Liver (tissue), 3 donors: ENCODE measurements around the gene SAMD5.

Source experiments
- CTCF ChIP-seq: fragments of 150-350 bp; IDR thresholded peaks from 2 replicates; pipeline ENCODE4 v1.5.1; 2017; ENCODE audit warnings: improper control_type of control experiment, low read depth, low read length; ENCODE audit not compliant: missing input control
- EGR1 ChIP-seq, 2 donors: IDR thresholded peaks; 2 replicates each; pipeline ENCODE4 v1.6.1; 2016 to 2018; ENCODE audit warnings: antibody characterized with exemption in 2 of 2, low read depth in 2 of 2
- FOXA1 ChIP-seq: IDR thresholded peaks from 2 replicates; pipeline ENCODE4 v1.6.1; 2016; ENCODE audit warnings: antibody characterized with exemption
- HNF4G ChIP-seq: IDR thresholded peaks from 2 replicates; pipeline ENCODE4 v1.6.1; 2016; ENCODE audit warnings: antibody characterized with exemption
- MAX ChIP-seq: IDR thresholded peaks from 2 replicates; pipeline ENCODE4 v1.6.1; 2016; ENCODE audit warnings: antibody characterized with exemption
- RAD21 ChIP-seq, 2 donors: IDR thresholded peaks; 2 replicates each; pipeline ENCODE4 v1.6.1; 2016; ENCODE audit warnings: antibody characterized with exemption in 2 of 2, mild to moderate bottlenecking in 2 of 2
- RXRA ChIP-seq, 2 donors: IDR thresholded peaks; 2 replicates each; pipeline ENCODE4 v1.6.1; 2017 to 2018; ENCODE audit warnings: antibody characterized with exemption in 2 of 2, mild to moderate bottlenecking in 1 of 2
- SP1 ChIP-seq: IDR thresholded peaks from 2 replicates; pipeline ENCODE4 v1.6.1; 2018; ENCODE audit warnings: antibody characterized with exemption, mild to moderate bottlenecking
- TAF1 ChIP-seq: conservative IDR thresholded peaks from 2 replicates; pipeline ENCODE4 v1.6.1; 2016; ENCODE audit warnings: antibody characterized with exemption, mild to moderate bottlenecking
- ZBTB33 ChIP-seq: IDR thresholded peaks from 2 replicates; pipeline ENCODE4 v1.6.1; 2016; ENCODE audit warnings: antibody characterized with exemption
- donor health status: healthy.
- donor health status: healthy.

DNA sequence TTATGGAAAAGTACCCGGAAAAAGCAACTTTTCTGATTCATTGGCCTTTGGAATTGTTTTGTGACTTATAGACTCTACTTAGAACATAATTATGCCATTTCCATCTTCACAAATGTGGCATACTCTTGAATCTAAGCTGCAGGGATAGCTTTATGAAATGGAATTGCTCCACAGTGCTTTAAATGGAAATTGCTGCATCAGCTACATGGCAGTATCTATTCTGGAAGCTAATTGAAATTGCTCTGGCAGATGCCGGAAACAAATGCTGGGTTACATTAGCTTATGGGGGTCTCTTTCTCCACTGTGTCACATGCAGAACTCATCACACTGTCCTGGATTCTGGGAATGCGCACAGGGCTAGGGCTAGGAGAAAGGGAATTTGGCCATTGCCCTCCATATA, 108.9 kb downstream of the SAMD5 start:
- no peak for TF ChIP-seq CTCF
- TF ChIP-seq TAF1: no peak
- no peak for TF ChIP-seq MAX
- TF ChIP-seq ZBTB33: no peak
- no peak for TF ChIP-seq HNF4G
- no peak for TF ChIP-seq RXRA (IDR thresholded peaks at IDR 0.05)
- no peak for TF ChIP-seq FOXA1
- no peak for TF ChIP-seq SP1
- no peak for TF ChIP-seq RAD21 (IDR thresholded peaks at IDR 0.05)
- TF ChIP-seq EGR1 (IDR thresholded peaks at IDR 0.05; ENCODE audit: low read depth in 2 of 2): no peak
